ENCODE data around the gene ATAD2B.

The ATAD2B gene

DNA sequence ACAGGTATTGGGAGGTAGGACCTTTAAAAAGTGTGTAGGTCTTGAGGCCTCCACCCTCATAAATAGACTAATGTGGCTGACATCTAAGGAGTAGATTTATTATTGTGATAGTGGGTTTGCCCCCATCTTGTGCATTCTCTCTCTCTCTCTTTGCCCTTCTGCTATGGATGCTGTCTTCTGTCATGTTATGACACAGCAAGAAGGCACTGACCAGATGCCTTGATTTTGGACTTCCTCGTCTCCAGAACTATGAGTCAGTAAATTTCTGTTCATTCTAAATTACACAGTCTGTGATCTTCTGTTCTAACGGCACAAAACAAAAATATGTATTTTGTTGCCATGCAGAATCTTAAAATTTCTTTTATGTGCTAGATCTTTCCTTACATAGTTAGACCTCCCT is 66.9 kb downstream of the ATAD2B start:
- peaks cover 24 to 52% (median 38%) of the 10 kb centered on the region in 3 donors for H3K36me3 ChIP-seq
- TF ChIP-seq, protein P1, sequence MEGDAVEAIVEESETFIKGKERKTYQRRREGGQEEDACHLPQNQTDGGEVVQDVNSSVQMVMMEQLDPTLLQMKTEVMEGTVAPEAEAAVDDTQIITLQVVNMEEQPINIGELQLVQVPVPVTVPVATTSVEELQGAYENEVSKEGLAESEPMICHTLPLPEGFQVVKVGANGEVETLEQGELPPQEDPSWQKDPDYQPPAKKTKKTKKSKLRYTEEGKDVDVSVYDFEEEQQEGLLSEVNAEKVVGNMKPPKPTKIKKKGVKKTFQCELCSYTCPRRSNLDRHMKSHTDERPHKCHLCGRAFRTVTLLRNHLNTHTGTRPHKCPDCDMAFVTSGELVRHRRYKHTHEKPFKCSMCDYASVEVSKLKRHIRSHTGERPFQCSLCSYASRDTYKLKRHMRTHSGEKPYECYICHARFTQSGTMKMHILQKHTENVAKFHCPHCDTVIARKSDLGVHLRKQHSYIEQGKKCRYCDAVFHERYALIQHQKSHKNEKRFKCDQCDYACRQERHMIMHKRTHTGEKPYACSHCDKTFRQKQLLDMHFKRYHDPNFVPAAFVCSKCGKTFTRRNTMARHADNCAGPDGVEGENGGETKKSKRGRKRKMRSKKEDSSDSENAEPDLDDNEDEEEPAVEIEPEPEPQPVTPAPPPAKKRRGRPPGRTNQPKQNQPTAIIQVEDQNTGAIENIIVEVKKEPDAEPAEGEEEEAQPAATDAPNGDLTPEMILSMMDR (IDR thresholded peaks at IDR 0.05), result no peak
- H3K4me3 ChIP-seq, result no peak overlapping the region
- H3K27ac ChIP-seq, result no peak overlapping the region
- no peaks in the 10 kb centered on the region for H3K27me3 ChIP-seq
- intact Hi-C loops (cut with DNase I; ENCODE audit: low total_unique reads), result no loop called here
- no peaks in the 10 kb centered on the region for H3K9me3 ChIP-seq
- no peak for DNase-seq
- H3K4me1 ChIP-seq, result no peaks in the 10 kb centered on the region

- DNase-seq, result no peak
- Histone ChIP-seq H3K36me3 (peaks cover 20 to 47% (median 32%) of the 10 kb centered on the region in 3 donors), H3K27me3 (no peaks in the 10 kb centered on the region), H3K27ac (no peak overlapping the region), H3K9me3 (no peaks in the 10 kb centered on the region), H3K4me1 (no peaks in the 10 kb centered on the region), H3K4me3 (no peak overlapping the region)
- TF ChIP-seq, protein P1 (IDR thresholded peaks at IDR 0.05), result no peak
- intact Hi-C loops (cut with DNase I; ENCODE audit: low total_unique reads), result no loop called here
These were observed 67.7 kb downstream of the ATAD2B start for GRCh38 chr2:23859234-23859633.

GRCh38 chr2:23850564-23851256 is 76.2 kb downstream of the ATAD2B start:
- no peak for DNase-seq
- intact Hi-C loops (cut with DNase I; ENCODE audit: low total_unique reads), result no loop called here
- H3K27me3 ChIP-seq, result no peaks in the 10 kb centered on the region
- H3K4me3 ChIP-seq, result no peak overlapping the region
- TF ChIP-seq, protein P1 (IDR thresholded peaks at IDR 0.05), result no peak
- H3K9me3 ChIP-seq, result no peaks in the 10 kb centered on the region
- no peaks in the 10 kb centered on the region for H3K4me1 ChIP-seq
- H3K27ac ChIP-seq, result no peak overlapping the region
- H3K36me3 ChIP-seq, result peaks cover 0 to 12% (median 8%) of the 10 kb centered on the region in 3 donors

DNA sequence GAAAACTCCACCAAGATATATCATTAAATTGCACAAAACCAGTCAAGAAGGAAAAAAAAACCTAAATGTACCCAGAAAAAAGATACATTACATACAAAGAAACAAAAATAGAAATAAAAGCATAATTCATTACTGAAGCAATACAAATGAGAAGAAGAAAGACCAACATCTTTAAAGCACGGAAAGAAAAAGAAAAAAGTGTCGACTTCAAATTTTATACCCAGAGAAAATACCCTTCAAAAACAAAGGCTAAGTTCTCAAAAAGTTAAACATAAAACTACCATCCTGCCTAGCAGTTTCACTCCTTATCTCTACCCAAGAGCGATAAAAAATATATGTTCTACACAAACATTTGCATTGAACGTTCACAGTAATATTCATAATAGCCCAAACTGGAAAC is 82.0 kb downstream of the ATAD2B start:
- intact Hi-C loops (cut with DNase I; ENCODE audit: low total_unique reads), result no loop called here
- DNase-seq, result no peak
- Histone ChIP-seq H3K36me3 (no peaks in the 10 kb centered on the region), H3K9me3 (no peaks in the 10 kb centered on the region), H3K4me1 (peaks cover 0 to 5% (median 0%) of the 10 kb centered on the region in 4 donors), H3K27me3 (no peaks in the 10 kb centered on the region), H3K4me3 (no peak overlapping the region), H3K27ac (no peak overlapping the region)
- TF ChIP-seq, protein P1 (IDR thresholded peaks at IDR 0.05), result no peak

DNA sequence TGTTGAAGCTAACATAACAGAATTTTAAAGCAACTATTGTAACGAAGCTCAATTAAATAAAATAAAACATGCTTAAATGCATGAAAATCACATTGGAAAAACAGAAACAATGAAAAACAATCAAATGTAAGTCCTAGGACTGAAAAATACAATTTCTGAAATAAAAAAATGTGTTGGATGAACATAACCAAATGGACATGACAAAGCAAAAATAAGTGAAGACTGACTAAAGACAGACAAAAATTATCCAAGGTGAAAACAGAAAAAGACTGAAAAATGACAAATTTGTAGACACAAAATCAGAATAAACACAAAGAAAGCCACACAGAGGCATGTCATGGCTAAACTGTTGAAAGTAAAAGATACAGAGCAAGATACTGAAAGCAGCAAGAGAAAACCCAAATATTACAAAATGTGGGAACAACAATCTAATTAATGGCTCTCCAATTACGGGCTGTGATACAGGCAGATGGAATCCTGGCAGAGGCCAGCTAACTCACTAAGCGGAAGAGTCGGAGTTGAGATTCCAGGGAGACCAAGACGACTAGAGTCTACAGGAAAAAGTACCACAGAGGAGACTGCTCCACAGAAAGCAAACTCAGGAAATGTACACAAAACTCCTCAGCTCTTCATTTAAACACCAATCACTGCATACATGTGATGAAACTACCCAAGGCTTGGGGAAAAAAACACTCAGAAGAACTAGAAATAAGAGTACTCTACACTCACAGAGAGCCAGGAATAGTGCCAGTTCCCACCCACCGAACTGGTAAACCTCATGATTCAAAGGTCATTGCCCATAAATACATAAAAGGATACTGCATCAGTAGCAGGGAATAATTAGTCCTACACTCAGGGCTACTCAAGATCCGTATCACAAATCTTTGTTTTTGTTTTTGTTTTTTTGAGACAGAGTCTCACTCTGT is 83.6 kb downstream of the ATAD2B start:
- peaks cover 0 to 5% (median 0%) of the 10 kb centered on the region in 4 donors for H3K4me1 ChIP-seq
- DNase-seq, result peak in 1 of 2 donors; percentile 34
- TF ChIP-seq, protein P1 (IDR thresholded peaks at IDR 0.05), result no peak
- no peaks in the 10 kb centered on the region for H3K9me3 ChIP-seq
- H3K27ac ChIP-seq, result no peak overlapping the region
- intact Hi-C loops (cut with DNase I; ENCODE audit: low total_unique reads), result no loop called here
- H3K36me3 ChIP-seq, result no peaks in the 10 kb centered on the region
- no peak overlapping the region for H3K4me3 ChIP-seq
- no peaks in the 10 kb centered on the region for H3K27me3 ChIP-seq

Data from tibial artery (tissue), 4 donors.